ENCODE data around the gene TC2N. TPM values are rescaled to one million over a fixed set of nuclear protein-coding genes. Genes with fewer than 3 reads are reported as not detected.

Gene TC2N
- total RNA-seq, 3 donors from 2014 or later (not counting 1 experiment from before 2014, with no cell fraction given): 83.1 to 157 (median 126) TPM

GRCh38 chr14:91844029-91844428, 23.3 kb downstream of the TC2N start:
- Histone ChIP-seq H3K4me3 (ENCODE audit: low read length) (no peak overlapping the region), H3K36me3 (ENCODE audit: control insufficient read depth, insufficient read depth, low read length) (peaks cover 15% of the 10 kb centered on the region), H3K27me3 (ENCODE audit: control insufficient read depth, insufficient read depth, low read length) (no peaks in the 10 kb centered on the region), H3K4me1 (ENCODE audit: control insufficient read depth, insufficient read depth, low read length) (no peaks in the 10 kb centered on the region), H3K27ac (ENCODE audit: low read length) (no peak overlapping the region), H3K9me3 (ENCODE audit: control insufficient read depth, insufficient read depth, low read length) (no peaks in the 10 kb centered on the region)
- TF ChIP-seq CTCF (IDR thresholded peaks at IDR 0.05): no peak
- peaks cover 17 to 39% of the 10 kb centered on the region in 2 donors for H3K4me1 Mint-ChIP-seq
- ATAC-seq (no peak), DNase-seq (no peak)
- no peak overlapping the region for H3K27ac Mint-ChIP-seq
- H3K36me3 Mint-ChIP-seq: peaks cover 8% of the 10 kb centered on the region
- H3K9me3 Mint-ChIP-seq: no peaks in the 10 kb centered on the region
- WGBS (ENCODE audit: insufficient coverage): 100% methylated on average over 3 of the region's 4 CpGs
- H3K4me3 Mint-ChIP-seq: no peak overlapping the region
- intact Hi-C loops (cut with micrococcal nuclease): no loop called here
- no peaks in the 10 kb centered on the region for H3K27me3 Mint-ChIP-seq (ENCODE audit: low read depth in 2 of 2)

DNA sequence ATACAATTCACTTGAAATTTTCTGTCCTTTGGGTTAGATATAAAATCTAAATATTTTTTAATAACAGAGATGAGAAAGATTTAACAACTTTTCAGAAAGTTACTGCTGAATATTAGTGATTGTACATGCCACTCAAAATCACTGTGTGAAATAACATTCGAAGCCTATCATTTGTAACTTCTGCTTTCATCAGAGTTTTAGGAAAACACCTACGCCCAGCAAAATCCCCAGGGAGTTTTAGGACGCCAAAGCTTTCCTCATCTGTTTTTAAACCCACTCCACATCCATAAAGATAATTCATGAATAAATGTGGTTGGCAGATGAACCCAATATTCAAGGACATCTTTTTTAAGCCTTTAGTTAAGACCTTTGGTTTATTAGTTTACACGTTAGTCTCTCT, 23.9 kb downstream of the TC2N start:
- no peaks in the 10 kb centered on the region for H3K4me1 ChIP-seq (ENCODE audit: control insufficient read depth, insufficient read depth, low read length)
- no peaks in the 10 kb centered on the region for H3K27me3 ChIP-seq (ENCODE audit: control insufficient read depth, insufficient read depth, low read length)
- Mint-ChIP-seq H3K4me1 (peaks cover 22 to 33% of the 10 kb centered on the region in 2 donors), H3K27ac (no peak overlapping the region), H3K27me3 (ENCODE audit: low read depth in 2 of 2) (no peaks in the 10 kb centered on the region), H3K9me3 (no peaks in the 10 kb centered on the region), H3K4me3 (no peak overlapping the region), H3K36me3 (peaks cover 2% of the 10 kb centered on the region)
- no peak overlapping the region for H3K27ac ChIP-seq (ENCODE audit: low read length)
- 69% methylated on average over 1 of the region's 4 CpGs for WGBS (ENCODE audit: insufficient coverage)
- ATAC-seq (no peak), DNase-seq (no peak)
- intact Hi-C loops (cut with micrococcal nuclease): no loop called here
- TF ChIP-seq CTCF (IDR thresholded peaks at IDR 0.05): no peak
- H3K9me3 ChIP-seq (ENCODE audit: control insufficient read depth, insufficient read depth, low read length): no peaks in the 10 kb centered on the region
- H3K36me3 ChIP-seq (ENCODE audit: control insufficient read depth, insufficient read depth, low read length): peaks cover 13% of the 10 kb centered on the region
- no peak overlapping the region for H3K4me3 ChIP-seq (ENCODE audit: low read length)

DNA sequence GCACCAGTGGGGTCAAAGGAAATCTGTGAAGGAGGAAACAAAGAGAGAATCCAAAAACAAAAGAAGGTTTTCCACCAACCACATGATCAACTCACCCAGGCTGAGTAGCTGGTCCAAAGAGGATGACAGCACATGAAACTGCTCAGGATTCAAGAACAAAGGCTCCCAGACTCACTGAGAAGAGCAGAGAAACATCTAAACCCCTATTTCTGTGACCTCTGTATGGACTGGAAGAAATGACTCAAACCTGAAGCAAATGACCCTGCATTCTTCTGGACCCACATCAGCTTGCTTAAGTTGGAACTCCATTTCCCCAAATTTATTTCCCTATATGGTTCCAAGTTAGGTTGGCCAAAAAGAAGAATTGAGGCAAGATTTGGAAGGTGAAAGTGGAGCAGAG, 26.3 kb downstream of the TC2N start:
- H3K4me3 Mint-ChIP-seq: no peak overlapping the region
- H3K27ac Mint-ChIP-seq: peak overlapping the region in 1 of 2 donors; percentile 56
- H3K9me3 ChIP-seq (ENCODE audit: control insufficient read depth, insufficient read depth, low read length): no peaks in the 10 kb centered on the region
- no peaks in the 10 kb centered on the region for H3K9me3 Mint-ChIP-seq
- no peak overlapping the region for H3K4me3 ChIP-seq (ENCODE audit: low read length)
- H3K27me3 Mint-ChIP-seq (ENCODE audit: low read depth in 2 of 2): no peaks in the 10 kb centered on the region
- no peaks in the 10 kb centered on the region for H3K36me3 Mint-ChIP-seq
- no peaks in the 10 kb centered on the region for H3K27me3 ChIP-seq (ENCODE audit: control insufficient read depth, insufficient read depth, low read length)
- peaks cover 12% of the 10 kb centered on the region for H3K36me3 ChIP-seq (ENCODE audit: control insufficient read depth, insufficient read depth, low read length)
- intact Hi-C loops (cut with micrococcal nuclease): no loop called here
- TF ChIP-seq CTCF (IDR thresholded peaks at IDR 0.05): no peak
- H3K27ac ChIP-seq (ENCODE audit: low read length): no peak overlapping the region
- H3K4me1 ChIP-seq (ENCODE audit: control insufficient read depth, insufficient read depth, low read length): peaks cover 9% of the 10 kb centered on the region
- DNase-seq (no peak), ATAC-seq (no peak)
- H3K4me1 Mint-ChIP-seq: peaks cover 28 to 33% of the 10 kb centered on the region in 2 donors

DNA sequence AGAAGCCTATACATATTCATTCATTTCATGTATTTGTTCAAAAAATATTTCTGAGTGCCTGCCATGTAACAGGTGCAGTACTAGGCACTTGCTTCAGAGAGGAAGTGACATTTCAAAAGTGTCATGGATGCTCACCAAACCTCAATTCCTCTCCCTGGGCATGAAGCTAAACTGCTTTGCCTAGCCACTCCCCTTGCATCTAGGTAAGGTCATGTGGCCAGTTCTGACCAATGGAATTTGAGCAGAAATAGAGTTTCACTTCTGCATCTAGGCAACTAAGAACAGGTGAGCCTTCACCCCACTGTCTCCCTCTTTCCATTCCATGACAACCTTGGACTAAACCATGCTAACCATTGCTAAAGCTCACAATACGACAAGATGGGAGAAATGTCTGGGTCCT, 27.6 kb downstream of the TC2N start:
- ATAC-seq (no peak), DNase-seq (peak in 1 of 2 donors; percentile 41)
- no peaks in the 10 kb centered on the region for H3K9me3 Mint-ChIP-seq
- Histone ChIP-seq H3K9me3 (ENCODE audit: control insufficient read depth, insufficient read depth, low read length) (no peaks in the 10 kb centered on the region), H3K4me1 (ENCODE audit: control insufficient read depth, insufficient read depth, low read length) (peaks cover 12% of the 10 kb centered on the region), H3K4me3 (ENCODE audit: low read length) (no peak overlapping the region), H3K27ac (ENCODE audit: low read length) (no peak overlapping the region), H3K27me3 (ENCODE audit: control insufficient read depth, insufficient read depth, low read length) (no peaks in the 10 kb centered on the region), H3K36me3 (ENCODE audit: control insufficient read depth, insufficient read depth, low read length) (peaks cover 4% of the 10 kb centered on the region)
- WGBS (ENCODE audit: insufficient coverage): 100% methylated on average over 1 of the region's 1 CpG
- intact Hi-C loops (cut with micrococcal nuclease): no loop called here
- peak overlapping the region in 1 of 2 donors; percentile 56 for H3K27ac Mint-ChIP-seq
- peaks cover 25 to 33% of the 10 kb centered on the region in 2 donors for H3K4me1 Mint-ChIP-seq
- H3K27me3 Mint-ChIP-seq (ENCODE audit: low read depth in 2 of 2): no peaks in the 10 kb centered on the region
- H3K36me3 Mint-ChIP-seq: no peaks in the 10 kb centered on the region
- no peak overlapping the region for H3K4me3 Mint-ChIP-seq
- TF ChIP-seq CTCF (IDR thresholded peaks at IDR 0.05): no peak
